Heart right ventricle (tissue), 16 donors: ENCODE measurements around the gene CERS6. TPM values are rescaled to one million over a fixed set of nuclear protein-coding genes. Genes with fewer than 3 reads are reported as not detected.
"Not testable (repeated sequence)": the region's sequence is repeated elsewhere in the genome, so short reads cannot be mapped to it uniquely, and the experiment has no call there.

Experiments used
- ATAC-seq, 8 donors: fragments of 200-7000 bp; cut with Tn5 transposase; one replicate each; pipeline ENCODE4 v1.9.1; 2020; ENCODE audit warnings: mild to moderate bottlenecking in 8 of 8, moderate library complexity in 8 of 8, moderate number of reproducible peaks in 1 of 8
- DNase-seq, 2 donors: peaks; one replicate each; pipeline ENCODE4 v3.0.0-alpha.2; 2020
- H3K27ac ChIP-seq, 10 donors: fragments of 200-600 bp; sonication (generic) in 2 of 10; one replicate each; pipeline versions ENCODE4 v1.5.0 to v1.8.0; 2020 to 2022; ENCODE audit warnings: mild to moderate bottlenecking in 3 of 10
- H3K27me3 ChIP-seq, 7 donors: fragments of 200-600 bp; one replicate each; pipeline ENCODE4 v1.8.0; 2021 to 2022; ENCODE audit warnings: mild to moderate bottlenecking in 2 of 7
- H3K36me3 ChIP-seq, 9 donors: fragments of 200-600 bp; sonication (generic) in 1 of 9; one replicate each; pipeline versions ENCODE4 v1.5.0 to v1.8.0; 2020 to 2022; ENCODE audit warnings: mild to moderate bottlenecking in 2 of 9
- H3K4me1 ChIP-seq, 9 donors: fragments of 200-600 bp; sonication (generic) in 1 of 9; one replicate each; pipeline versions ENCODE4 v1.5.0 to v1.8.0; 2020 to 2022; ENCODE audit warnings: mild to moderate bottlenecking in 4 of 9
- H3K4me3 ChIP-seq, 10 donors: fragments of 200-600 bp; sonication (generic) in 2 of 10; one replicate each; pipeline versions ENCODE4 v1.5.0 to v1.8.0; 2020 to 2022; ENCODE audit warnings: mild to moderate bottlenecking in 7 of 10, moderate library complexity in 2 of 10
- H3K9me3 ChIP-seq, 11 donors: fragments of 200-600 bp in 10 of 11; sonication (generic) in 2 of 11; one replicate each; pipeline versions ENCODE4 v1.5.0 to v1.8.0; 2013 to 2022; ENCODE audit warnings: mild to moderate bottlenecking in 2 of 11, control low read depth in 1 of 11, moderate library complexity in 1 of 11
- CTCF ChIP-seq, 9 donors: fragments of 200-600 bp; sonication (generic) in 2 of 9; IDR thresholded peaks; one replicate each; pipeline versions ENCODE4 v1.5.0 to v1.8.0; 2021 to 2022; ENCODE audit warnings: antibody characterized with exemption in 9 of 9, mild to moderate bottlenecking in 5 of 9, moderate library complexity in 1 of 9
- WGBS, 2 donors: extraction: QIAGEN DNeasy Blood & Tissue Kit; methylation state at CpG; one replicate each; pipeline ENCODE4 v1.1.7; 2013; ENCODE audit warnings: inconsistent platforms in 1 of 2; 5-methylcytosine and 5-hydroxymethylcytosine counted together
- intact Hi-C, 10 donors: fragments of 100-400 bp; cut with DNase I; formaldehyde crosslinking; loops; one replicate each; pipeline versions ENCODE4 v1.11.1 to v1.14.2; 2022
- polyA plus RNA-seq, 2 donors: library from polyadenylated mRNA; stranded (reverse); fragments of 200-250 nt; gene quantifications; one replicate each; pipeline ENCODE4 v1.2.3, GENCODE V29; 2013
- total RNA-seq, 10 donors: library from RNA; stranded (reverse); fragmentation: NEBNext Ultra II Directional in 3 of 10; extraction: Animal tissue kit (Norgen Biotek cat#: 25700) in 3 of 10; gene quantifications; one replicate each; pipeline versions ENCODE4 v1.2.1 to v1.2.4, GENCODE V29; 2021 to 2023
- donor health status: Arrhythmogenic right ventricular cardiomyopathy.
- donor health status: ischemic (EF 13 %, LVEDD 7.1; RV severe dilation, severe dysfunction).
- donor health status: healthy with polysubstance abuse.
- donor health status: DM: no; HTN: yes; CAD: no.
- donor health status: DM: no; HTN: no; CAD: no.
- donor health status: ischemic (EF 25% LVEDD 6.9; RV normal size, moderate dysfunction).
- donor health status: ischemic (EF 25% LVEDD 5.7; RV mildly dilated, moderate dysfunction).
- donor health status: healthy.
- donor health status: DM: yes; HTN: yes; CAD: no.
- donor health status: Ischemic cardiomyopathy.
- donor health status: ischemic (EF 35%, LVEDD 5.7; RV mildly dilated, moderate dysfunction).
- donor health status: nonischemic (EF 11% LVEDD 7.7; RV severe dilation, severe dysfunction).
- donor health status: DM: yes; HTN: yes; CAD: no.
- donor health status: PGD.
- donor health status: ischemic (EF 29% LVEDD 5.4; RV normal size, mild dysfunction).
- donor health status: nonischemic (EF 23%, LVEDD 6.1; RV moderate dilation, normal function).

CERS6 gene
- total and polyA plus RNA-seq, 12 donors = 20.5 to 76.3 (median 56.1) TPM

GRCh38 chr2:168654705-168655104 is 198.6 kb downstream of the CERS6 start:
- no peak for TF ChIP-seq CTCF (IDR thresholded peaks at IDR 0.05)
- Histone ChIP-seq H3K27ac (no peak overlapping the region), H3K36me3 (no peaks in the 10 kb centered on the region), H3K4me1 (peaks cover 0 to 29% (median 10%) of the 10 kb centered on the region in 9 donors), H3K9me3 (no peaks in the 10 kb centered on the region), H3K4me3 (no peak overlapping the region), H3K27me3 (no peaks in the 10 kb centered on the region)
- DNase-seq (no peak), ATAC-seq (no peak)
- intact Hi-C loops = no loop called here
- WGBS, 2 donors = 94 to 98% methylated on average over 1 of the region's 1 CpG

- intact Hi-C loops = no loop called here
- no peaks in the 10 kb centered on the region for H3K36me3 ChIP-seq
- TF ChIP-seq CTCF (IDR thresholded peaks at IDR 0.05) = no peak
- H3K4me3 ChIP-seq = no peak overlapping the region
- H3K4me1 ChIP-seq = peaks cover 0 to 24% (median 8%) of the 10 kb centered on the region in 9 donors
- DNase-seq = no peak
- WGBS, 2 donors = 97 to 98% methylated on average over 1 of the region's 1 CpG
- ATAC-seq = no peak
- no peaks in the 10 kb centered on the region for H3K27me3 ChIP-seq
- no peak overlapping the region for H3K27ac ChIP-seq
- no peaks in the 10 kb centered on the region for H3K9me3 ChIP-seq
Observed at GRCh38 chr2:168655207-168655606, 199.1 kb downstream of the CERS6 start.

- ATAC-seq, H3K4me3 ChIP-seq, H3K27me3 ChIP-seq, H3K9me3 ChIP-seq, intact Hi-C loops, DNase-seq, H3K27ac ChIP-seq, H3K36me3 ChIP-seq: not testable (repeated sequence)
- peaks cover 0 to 32% (median 8%) of the 10 kb centered on the region in 9 donors for H3K4me1 ChIP-seq
- 88 to 93% methylated on average over 18 to 22 of the region's 24 CpGs for WGBS, 2 donors
Observed at GRCh38 chr2:168657378-168657777, 201.3 kb downstream of the CERS6 start.

GRCh38 chr2:168658706-168659105 is 202.6 kb downstream of the CERS6 start:
- WGBS, 2 donors = 54 to 57% methylated on average over 4 of the region's 4 CpGs
- Histone ChIP-seq H3K4me1 (peaks cover 0 to 21% (median 7%) of the 10 kb centered on the region in 9 donors), H3K4me3 (no peak overlapping the region), H3K36me3 (no peaks in the 10 kb centered on the region), H3K27ac (no peak overlapping the region), H3K27me3 (no peaks in the 10 kb centered on the region), H3K9me3 (no peaks in the 10 kb centered on the region)
- no peak for ATAC-seq
- intact Hi-C loops = no loop called here
- no peak for TF ChIP-seq CTCF (IDR thresholded peaks at IDR 0.05)
- no peak for DNase-seq

- Histone ChIP-seq H3K27ac (no peak overlapping the region), H3K9me3 (no peaks in the 10 kb centered on the region), H3K27me3 (no peaks in the 10 kb centered on the region), H3K4me1 (peaks cover 0 to 18% (median 7%) of the 10 kb centered on the region in 9 donors), H3K36me3 (no peaks in the 10 kb centered on the region), H3K4me3 (no peak overlapping the region)
- TF ChIP-seq CTCF (IDR thresholded peaks at IDR 0.05) = no peak
- ATAC-seq = peak in 6 of 8 donors; percentile 44 to 72 (median 64)
- DNase-seq = peak in 1 of 2 donors; percentile 28
- intact Hi-C loops = no loop called here
- WGBS, 2 donors = 61 to 62% methylated on average over 9 of the region's 9 CpGs
Observed at GRCh38 chr2:168660870-168661862, 205.1 kb downstream of the CERS6 start.
